Calu3 (cell line): ENCODE measurements around the gene TNFSF10. TPM values are rescaled to one million over a fixed set of nuclear protein-coding genes. Genes with fewer than 3 reads are reported as not detected.
A peak's percentile ranks its signal among the peaks of the same experiment; 100 is the strongest.

Experiments
- BruUV-seq: library from RNA; stranded (reverse); fragments of 400-500 nt; replicated peaks from 2 replicates; lab custom pipeline; 2021; lab: Mats Ljungman, UMichigan
- CTCF ChIA-PET: fragments of 300-600 bp; sonication (Branson Sonifier 250); formaldehyde crosslinking; loops from one replicate; lab custom pipeline; 2022; ENCODE audit warnings: antibody characterized with exemption; lab: Charles Lee
- DNase-seq: peaks from one replicate; pipeline ENCODE4 v3.0.0; 2022
- H3K27ac Mint-ChIP-seq: one replicate; pipeline ENCODE4 v1.8.0; 2022; ENCODE audit warnings: mixed read lengths; ENCODE audit not compliant: unreplicated experiment
- H3K27me3 Mint-ChIP-seq: one replicate; pipeline ENCODE4 v1.8.0; 2022; ENCODE audit warnings: mixed read lengths; ENCODE audit not compliant: unreplicated experiment
- H3K36me3 Mint-ChIP-seq: one replicate; pipeline ENCODE4 v1.8.0; 2022; ENCODE audit warnings: mild to moderate bottlenecking, moderate library complexity, mixed read lengths; ENCODE audit not compliant: insufficient read depth, unreplicated experiment
- H3K4me1 Mint-ChIP-seq: one replicate; pipeline ENCODE4 v1.8.0; 2022; ENCODE audit warnings: mild to moderate bottlenecking, low read depth, mixed read lengths; ENCODE audit not compliant: unreplicated experiment
- H3K4me3 Mint-ChIP-seq: one replicate; pipeline ENCODE4 v1.8.0; 2022; ENCODE audit warnings: mild to moderate bottlenecking, low read depth, moderate library complexity, mixed read lengths; ENCODE audit not compliant: unreplicated experiment
- H3K9me3 Mint-ChIP-seq: one replicate; pipeline ENCODE4 v1.8.0; 2022; ENCODE audit warnings: low read depth, mixed read lengths; ENCODE audit not compliant: unreplicated experiment
- intact Hi-C: fragments of 100-400 bp; cut with micrococcal nuclease; formaldehyde crosslinking; loops from one replicate; pipeline ENCODE4 v1.10.0; 2022; ENCODE audit not compliant: unreplicated experiment
- total RNA-seq: library from RNA; stranded (reverse); gene quantifications from 2 replicates; pipeline ENCODE4 v1.2.3, GENCODE V29; 2022
- TF ChIP-seq, protein P1 (sequence below): fragments of 200-600 bp; IDR thresholded peaks from one replicate; pipeline ENCODE4 v1.8.0; 2022; ENCODE audit warnings: antibody characterized with exemption; ENCODE audit not compliant: unreplicated experiment

TNFSF10 gene
- total RNA-seq, 1 experiment from 2014 or later: 41.4 TPM

DNA sequence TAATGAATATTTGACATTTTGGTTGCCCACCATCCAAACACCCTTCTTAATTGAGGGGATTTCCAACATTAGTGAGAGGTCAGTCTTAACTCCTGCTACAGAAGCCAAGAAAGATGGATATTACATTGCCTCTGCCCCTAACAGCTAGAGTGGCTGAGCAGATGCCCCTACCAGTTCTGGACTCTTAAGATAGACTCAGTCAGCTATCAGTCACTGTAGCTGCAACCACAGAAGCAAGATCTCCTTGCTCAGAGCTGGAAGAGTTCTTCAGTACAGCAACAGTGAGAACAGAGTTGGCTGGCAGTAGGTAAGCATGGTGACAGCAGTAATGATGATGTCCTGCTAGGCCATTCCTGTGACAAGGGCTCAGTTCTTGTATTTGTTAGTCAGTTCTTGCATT, 29.4 kb upstream of the TNFSF10 start:
- H3K27ac Mint-ChIP-seq: no peak overlapping the region
- no peaks in the 10 kb centered on the region for H3K36me3 Mint-ChIP-seq
- DNase-seq: no peak
- CTCF ChIA-PET: no interaction called here
- TF ChIP-seq, protein P1, sequence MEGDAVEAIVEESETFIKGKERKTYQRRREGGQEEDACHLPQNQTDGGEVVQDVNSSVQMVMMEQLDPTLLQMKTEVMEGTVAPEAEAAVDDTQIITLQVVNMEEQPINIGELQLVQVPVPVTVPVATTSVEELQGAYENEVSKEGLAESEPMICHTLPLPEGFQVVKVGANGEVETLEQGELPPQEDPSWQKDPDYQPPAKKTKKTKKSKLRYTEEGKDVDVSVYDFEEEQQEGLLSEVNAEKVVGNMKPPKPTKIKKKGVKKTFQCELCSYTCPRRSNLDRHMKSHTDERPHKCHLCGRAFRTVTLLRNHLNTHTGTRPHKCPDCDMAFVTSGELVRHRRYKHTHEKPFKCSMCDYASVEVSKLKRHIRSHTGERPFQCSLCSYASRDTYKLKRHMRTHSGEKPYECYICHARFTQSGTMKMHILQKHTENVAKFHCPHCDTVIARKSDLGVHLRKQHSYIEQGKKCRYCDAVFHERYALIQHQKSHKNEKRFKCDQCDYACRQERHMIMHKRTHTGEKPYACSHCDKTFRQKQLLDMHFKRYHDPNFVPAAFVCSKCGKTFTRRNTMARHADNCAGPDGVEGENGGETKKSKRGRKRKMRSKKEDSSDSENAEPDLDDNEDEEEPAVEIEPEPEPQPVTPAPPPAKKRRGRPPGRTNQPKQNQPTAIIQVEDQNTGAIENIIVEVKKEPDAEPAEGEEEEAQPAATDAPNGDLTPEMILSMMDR: no peak
- no peaks in the 10 kb centered on the region for H3K27me3 Mint-ChIP-seq
- H3K4me3 Mint-ChIP-seq: no peak overlapping the region
- intact Hi-C loops: no loop called here
- H3K9me3 Mint-ChIP-seq: no peaks in the 10 kb centered on the region
- peaks cover 50% of the 10 kb centered on the region for H3K4me1 Mint-ChIP-seq
- BruUV-seq: no TSS peak

DNA sequence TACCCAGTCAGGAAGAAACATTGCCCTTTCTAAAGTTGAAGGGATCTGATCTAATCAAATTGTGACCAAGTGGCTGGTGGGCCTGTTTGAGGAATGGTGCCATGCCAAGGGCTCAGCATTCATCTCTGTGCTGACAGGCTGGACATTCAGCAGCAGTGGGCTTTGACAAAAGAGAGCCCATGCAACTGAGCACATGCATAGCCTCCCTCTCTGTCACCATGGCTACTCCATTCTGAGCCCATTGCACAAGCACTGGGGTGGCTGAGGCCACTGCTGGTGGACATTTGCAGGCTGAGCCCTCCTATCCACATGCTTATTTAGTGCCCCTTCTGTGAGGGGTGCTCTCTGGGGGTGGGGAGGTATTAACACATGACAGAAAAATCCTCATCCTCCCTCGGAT, 28.6 kb upstream of the TNFSF10 start:
- intact Hi-C loops: no loop called here
- TF ChIP-seq, protein P1: no peak

DNA sequence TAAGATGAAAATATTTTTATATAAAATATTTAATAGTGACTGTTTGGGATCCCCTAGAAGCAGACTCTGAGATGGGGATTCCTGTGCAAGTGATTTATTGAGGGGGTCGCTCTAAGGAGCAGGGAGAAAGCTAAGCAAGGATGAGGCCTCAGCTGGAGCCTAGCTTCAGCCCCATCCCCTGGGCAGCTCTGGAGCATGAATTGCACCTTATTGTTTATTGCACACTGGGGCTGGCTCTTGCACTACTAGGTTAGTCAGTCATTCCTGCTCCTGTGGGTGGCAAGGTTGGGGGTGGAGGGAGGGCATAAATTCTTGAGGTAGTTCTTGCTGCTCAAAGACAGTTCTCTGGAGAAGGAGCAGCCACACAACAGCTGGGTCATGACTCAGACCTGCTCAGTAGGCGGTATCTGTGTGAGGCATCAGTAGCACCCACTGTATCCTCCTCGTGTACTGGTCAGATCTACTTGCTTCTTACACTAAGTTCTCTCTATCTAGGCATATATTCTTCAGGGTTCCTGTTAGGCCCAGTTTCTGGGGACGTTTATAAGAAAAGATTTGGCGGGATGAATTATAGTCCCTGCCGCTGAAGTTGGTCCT, 27.2 kb upstream of the TNFSF10 start:
- TF ChIP-seq, protein P1: no peak
- Mint-ChIP-seq H3K4me3 (no peak overlapping the region), H3K9me3 (no peaks in the 10 kb centered on the region), H3K4me1 (peaks cover 58% of the 10 kb centered on the region), H3K27ac (no peak overlapping the region), H3K36me3 (peaks cover 9% of the 10 kb centered on the region), H3K27me3 (no peaks in the 10 kb centered on the region)
- CTCF ChIA-PET: interaction anchor here (0.6 kb wide), 1 partner anchor 529 kb away, joined by 4 read pairs; no protein-coding TSS in a partner anchor
- intact Hi-C loops: no loop called here
- BruUV-seq: no TSS peak
- no peak for DNase-seq

More for the DNA sequence above, 28.6 kb upstream of the TNFSF10 start:
- peaks cover 45% of the 10 kb centered on the region for H3K4me1 Mint-ChIP-seq
- no peaks in the 10 kb centered on the region for H3K9me3 Mint-ChIP-seq
- DNase-seq: no peak
- H3K36me3 Mint-ChIP-seq: no peaks in the 10 kb centered on the region
- no TSS peak for BruUV-seq
- CTCF ChIA-PET: no interaction called here
- H3K27me3 Mint-ChIP-seq: no peaks in the 10 kb centered on the region
- H3K4me3 Mint-ChIP-seq: no peak overlapping the region
- no peak overlapping the region for H3K27ac Mint-ChIP-seq

DNA sequence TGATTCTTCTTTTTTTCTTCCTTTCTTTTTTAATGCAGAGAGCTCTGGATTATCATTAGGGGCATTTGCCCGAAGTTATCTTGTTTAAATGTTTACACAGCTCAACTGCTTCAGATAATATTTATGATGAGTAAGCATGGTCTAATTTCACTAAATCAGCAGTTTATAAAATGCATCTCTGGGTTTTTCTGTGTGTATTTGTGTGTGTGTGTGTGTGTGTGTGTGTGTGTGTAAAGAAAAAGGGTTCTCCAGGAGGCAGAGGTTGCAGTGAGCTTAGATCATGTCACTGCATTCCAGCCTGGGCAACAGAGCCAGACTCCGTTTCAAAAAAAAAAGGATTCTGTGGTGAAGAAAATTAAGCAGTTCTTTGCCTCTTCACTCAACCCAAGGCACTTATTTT, 25.9 kb upstream of the TNFSF10 start:
- Mint-ChIP-seq H3K4me3 (no peak overlapping the region), H3K36me3 (peaks cover 9% of the 10 kb centered on the region), H3K9me3 (no peaks in the 10 kb centered on the region), H3K27me3 (no peaks in the 10 kb centered on the region), H3K27ac (peak overlapping the region; percentile 30), H3K4me1 (peaks cover 56% of the 10 kb centered on the region)
- intact Hi-C loops: loop anchor here (5.0 kb wide), 2 partner anchors 48 to 118 kb away; no protein-coding TSS in a partner anchor
- no TSS peak for BruUV-seq
- TF ChIP-seq, protein P1: no peak
- no peak for DNase-seq
- CTCF ChIA-PET: interaction anchor here (0.6 to 0.8 kb wide), 2 partner anchors 22 to 52 kb away, joined by 3 read pairs; no protein-coding TSS in a partner anchor
